Uterus (tissue), 2 donors: Measurements from ENCODE around the gene OR4K1.

Source experiments
- CTCF ChIP-seq, 4 experiments: fragments of 200-600 bp in 2 of 4; fragments of 450-650 bp in 2 of 4; sonication (generic) in 2 of 4; IDR thresholded peaks; one replicate each; pipeline ENCODE4 v1.5.1; 2016 to 2019; ENCODE audit warnings: antibody characterized with exemption in 4 of 4, mild to moderate bottlenecking in 2 of 4, moderate library complexity in 1 of 4
- POLR2A ChIP-seq, 2 donors: fragments of 450-650 bp; IDR thresholded peaks; one replicate each; pipeline ENCODE4 v1.6.1; 2016; ENCODE audit warnings: antibody characterized with exemption in 2 of 2, mild to moderate bottlenecking in 1 of 2, moderate library complexity in 1 of 2

DNA sequence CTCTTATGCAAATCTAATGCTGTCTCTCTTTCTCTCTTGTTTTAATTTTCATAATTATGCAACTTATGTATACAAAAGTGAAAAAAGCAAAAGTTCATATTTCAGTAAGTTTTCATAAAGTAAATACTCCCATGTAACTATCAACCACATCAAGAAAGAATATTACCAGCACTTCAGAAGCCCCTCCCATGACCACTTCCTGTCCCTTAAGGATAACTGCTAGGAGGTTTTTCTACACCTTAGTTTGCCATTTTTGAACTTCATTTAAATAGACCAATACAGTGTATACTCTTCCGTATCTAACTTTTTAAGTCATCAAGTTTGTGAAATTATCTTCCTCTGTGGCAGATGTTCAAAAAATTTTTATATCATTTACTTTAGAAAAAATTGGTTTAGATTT lies 44.1 kb downstream of the OR4K1 start:
- TF ChIP-seq CTCF (IDR thresholded peaks at IDR 0.05) = no peak
- TF ChIP-seq POLR2A (IDR thresholded peaks at IDR 0.05) = no peak
